ENCODE measurements around the gene MYO7A.

The MYO7A gene

DNA sequence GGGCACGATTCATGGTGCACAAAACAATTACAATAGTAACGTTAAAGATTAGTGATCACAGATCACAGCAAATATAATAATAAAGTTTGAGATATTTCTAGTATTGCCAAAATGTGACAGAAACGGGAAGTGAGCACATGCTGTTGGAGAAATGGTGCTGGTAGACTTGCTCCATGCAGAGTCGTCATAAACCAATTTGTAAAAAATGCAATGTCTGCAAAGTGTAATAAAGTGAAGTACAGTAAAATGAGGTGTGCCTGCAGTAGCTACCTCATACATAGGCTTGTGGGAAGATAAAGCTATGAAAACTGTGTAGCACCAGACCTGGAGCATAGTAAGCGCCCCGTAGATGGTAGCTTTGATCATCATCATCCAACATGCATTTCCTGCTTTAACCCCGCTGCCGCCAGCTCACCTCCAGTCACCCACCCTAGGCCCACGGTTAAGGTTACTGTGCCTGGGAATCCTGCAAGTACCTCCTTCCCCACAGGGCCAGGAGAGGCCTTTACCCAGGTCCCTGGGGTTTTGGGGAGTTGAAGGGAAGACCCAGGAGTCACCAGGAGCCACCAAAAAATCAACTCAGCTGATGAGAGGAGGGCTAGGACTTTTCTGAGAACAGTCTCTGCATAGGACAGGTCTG is 59.2 kb downstream of the MYO7A start:
- DNase-seq (ENCODE audit: low read depth): no peak

DNA sequence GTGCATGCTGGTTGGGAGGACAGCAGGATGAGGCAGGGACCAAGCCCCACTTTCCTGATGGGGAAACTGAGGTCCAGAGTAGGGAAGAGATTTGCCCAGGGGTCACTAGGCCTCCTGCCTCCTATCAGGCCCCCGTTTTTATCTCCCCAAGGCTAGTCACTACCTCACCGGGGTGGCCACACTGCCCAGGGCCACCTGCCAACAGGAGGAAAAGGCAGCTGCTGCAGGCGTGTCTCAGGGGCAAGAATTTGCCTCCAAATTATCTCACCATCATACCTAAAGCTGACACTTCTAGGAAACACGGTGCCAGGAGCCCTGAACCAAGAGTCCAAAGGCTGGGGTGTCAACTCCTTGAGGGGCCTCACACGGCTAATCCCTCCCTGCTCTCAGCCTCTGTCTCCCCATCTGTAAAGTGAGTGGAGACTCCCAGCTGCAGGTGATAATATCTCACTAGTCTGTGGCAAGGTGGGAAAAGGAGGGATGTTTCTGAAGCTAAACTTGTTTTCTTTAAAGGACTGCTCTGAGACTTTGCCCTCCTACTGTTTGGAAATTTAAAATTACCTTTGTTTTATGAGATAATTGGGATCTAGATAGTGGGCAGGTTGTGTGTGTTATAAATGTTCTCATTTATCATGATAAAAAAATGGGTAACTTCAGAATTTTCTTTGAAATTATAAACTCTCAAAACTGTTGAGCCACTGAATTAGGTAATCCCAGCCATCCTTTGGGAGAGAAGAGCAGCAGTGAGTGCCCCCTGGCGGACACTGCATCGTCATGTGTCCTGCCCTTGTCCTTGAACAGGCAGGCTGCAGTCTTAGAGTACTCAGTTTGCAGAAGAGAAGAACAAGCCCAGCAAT is 60.0 kb downstream of the MYO7A start:
- DNase-seq (ENCODE audit: low read depth): peak; percentile 48

DNA sequence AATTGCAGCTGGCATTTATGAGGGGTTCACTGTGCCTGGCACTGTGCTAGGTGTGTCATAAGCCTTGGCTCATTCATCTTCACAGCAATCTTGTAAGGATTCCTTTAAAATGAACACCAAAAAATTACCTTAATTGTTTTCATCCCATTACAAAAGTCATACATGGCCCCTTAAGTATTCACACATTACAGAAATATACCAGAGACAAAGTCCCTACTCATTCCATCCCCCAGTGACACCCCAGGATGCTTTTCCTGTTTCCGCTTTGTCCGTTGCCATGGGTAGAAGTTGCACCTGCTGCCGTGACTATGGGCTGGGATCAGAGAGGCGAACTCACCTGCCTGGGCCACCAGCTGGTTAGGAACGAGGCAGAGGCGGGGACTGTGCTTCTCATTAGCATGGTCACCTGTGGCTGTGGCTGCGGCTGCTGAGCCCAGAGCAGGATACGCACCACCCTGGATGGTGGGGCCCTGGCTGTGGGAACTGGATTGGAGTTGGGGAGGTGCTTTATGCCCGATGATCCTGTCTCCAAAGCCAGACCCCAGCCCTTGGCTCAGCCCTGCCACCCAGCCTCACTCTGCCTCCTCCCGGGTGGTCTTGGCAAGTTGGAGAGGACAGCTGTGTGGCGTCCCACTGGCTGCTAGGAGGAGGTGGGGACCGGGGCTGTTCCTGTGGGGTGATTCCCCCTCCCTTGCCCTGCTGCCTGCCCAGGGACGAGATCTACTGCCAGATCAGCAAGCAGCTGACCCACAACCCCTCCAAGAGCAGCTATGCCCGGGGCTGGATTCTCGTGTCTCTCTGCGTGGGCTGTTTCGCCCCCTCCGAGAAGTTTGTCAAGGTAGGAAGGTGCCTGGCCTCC is 60.8 kb downstream of the MYO7A start:
- no peak for DNase-seq (ENCODE audit: low read depth)

DNA sequence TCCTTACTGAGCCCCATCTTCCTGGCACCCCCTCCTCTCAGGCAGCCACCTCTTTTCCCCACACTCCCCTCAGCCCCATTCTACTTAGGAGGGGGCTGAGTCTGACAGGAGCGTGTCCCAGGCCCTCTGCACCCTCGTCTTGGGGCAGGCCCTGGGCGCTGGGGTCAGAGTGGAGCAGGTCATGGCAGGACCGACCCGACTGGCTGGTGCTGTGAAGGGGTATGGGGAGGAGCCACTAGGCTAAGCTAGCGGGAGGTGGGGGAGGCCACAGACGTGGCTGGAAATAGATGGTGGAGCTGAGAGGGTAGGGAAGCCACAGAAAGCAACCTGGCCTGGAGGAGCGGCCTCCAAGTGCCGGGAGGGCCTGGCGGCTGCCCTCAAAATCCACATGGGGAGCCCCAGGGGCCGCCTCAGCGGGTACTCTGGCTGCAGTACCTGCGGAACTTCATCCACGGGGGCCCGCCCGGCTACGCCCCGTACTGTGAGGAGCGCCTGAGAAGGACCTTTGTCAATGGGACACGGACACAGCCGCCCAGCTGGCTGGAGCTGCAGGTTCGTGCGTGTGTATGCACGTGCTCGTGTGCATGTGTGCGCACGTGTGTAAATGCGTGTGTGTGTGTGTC is 61.7 kb downstream of the MYO7A start:
- no peak for DNase-seq (ENCODE audit: low read depth)

DNA sequence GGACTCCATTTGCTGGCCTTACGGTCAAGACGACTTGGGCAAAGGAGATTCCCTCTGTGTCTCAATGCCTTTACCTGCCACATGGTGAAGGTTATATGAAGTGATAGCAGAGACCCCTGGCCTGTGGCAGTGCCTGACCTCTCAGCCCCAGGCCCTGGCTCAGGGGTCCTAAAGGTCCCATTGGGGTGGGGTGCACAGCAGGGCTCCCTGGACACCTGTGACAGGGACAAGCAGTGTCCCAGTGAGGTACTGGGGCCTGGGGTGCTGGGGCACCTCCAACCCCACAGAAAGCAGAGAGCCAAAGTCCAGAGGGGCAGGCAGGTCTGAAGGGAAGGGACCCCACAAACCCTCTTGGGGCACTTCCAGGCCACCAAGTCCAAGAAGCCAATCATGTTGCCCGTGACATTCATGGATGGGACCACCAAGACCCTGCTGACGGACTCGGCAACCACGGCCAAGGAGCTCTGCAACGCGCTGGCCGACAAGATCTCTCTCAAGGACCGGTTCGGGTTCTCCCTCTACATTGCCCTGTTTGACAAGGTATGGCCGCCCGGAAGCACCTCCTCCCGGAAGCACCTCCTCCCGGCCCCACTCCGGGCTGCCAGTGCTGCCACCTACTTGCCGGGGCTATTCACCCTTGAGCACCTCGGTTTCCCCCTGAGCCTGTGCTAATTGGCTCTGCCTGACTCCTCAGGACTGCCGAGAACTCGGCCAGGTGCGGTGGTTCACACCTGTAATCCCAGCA is 62.5 kb downstream of the MYO7A start:
- DNase-seq (ENCODE audit: low read depth): no peak

DNA sequence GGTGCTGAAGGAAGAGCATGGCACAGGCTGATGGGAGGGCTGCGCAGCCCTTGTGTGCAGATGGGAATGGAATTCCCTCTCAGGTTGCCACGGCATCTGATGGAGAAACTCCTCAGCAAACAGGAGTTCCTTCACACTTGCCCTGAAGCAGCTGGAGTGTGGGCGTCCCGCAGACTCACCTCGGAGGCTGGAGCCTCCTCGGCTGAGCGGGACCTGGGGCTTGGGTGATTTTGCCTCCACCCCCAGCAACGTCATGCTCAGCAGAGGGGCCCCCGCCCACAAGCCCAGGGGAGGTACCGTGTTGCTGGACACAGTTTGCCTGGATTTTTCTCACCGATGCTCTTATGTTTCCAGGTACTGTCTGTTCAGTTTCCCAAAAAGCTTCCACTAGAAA is 63.4 kb downstream of the MYO7A start:
- no peak for DNase-seq (ENCODE audit: low read depth)

DNA sequence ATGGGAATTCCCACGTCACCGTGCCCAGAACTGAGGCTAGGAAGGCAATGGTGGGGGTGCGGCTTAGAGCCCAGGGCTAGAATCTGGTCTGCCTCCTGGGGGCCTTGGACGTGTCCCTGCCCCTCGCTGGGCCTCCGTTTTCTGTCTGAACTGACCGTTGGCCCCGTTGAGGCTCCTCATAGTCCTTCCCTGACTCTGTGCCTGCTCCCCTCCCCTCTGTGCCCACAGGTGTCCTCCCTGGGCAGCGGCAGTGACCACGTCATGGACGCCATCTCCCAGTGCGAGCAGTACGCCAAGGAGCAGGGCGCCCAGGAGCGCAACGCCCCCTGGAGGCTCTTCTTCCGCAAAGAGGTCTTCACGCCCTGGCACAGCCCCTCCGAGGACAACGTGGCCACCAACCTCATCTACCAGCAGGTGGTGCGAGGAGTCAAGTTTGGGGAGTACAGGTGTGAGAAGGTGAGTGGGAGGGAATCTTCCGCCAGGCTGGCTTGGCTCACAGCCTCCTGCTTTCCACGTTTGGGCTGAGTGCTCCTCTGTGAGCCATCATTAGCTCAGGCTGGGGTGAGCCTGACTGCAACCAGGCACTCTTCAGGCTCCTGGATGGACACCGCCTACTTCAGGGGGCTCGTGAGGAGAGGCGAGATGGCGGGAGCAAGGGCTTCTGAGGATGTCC is 63.9 kb downstream of the MYO7A start:
- DNase-seq (ENCODE audit: low read depth): peak; percentile 9

DNA sequence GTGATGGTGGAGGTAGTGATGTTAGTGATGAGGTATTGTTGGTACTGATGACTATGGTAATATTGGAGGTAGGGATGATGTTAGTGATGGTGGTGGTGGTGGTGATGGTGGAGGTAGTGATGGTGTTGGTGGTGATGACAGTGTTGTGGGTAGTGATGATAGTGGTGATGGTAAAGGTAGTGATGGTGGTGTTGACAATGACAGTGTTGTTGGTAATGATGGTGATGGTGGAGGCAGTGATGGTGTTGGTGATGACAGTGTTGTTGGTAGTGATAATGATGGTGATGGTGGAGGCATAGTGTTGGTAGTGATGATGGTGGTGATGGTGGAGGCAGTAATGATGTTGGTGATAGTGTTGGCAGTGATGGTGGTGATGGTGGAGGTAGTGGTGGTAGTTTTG is 65.1 kb downstream of the MYO7A start:
- DNase-seq (ENCODE audit: low read depth): no peak

DNA sequence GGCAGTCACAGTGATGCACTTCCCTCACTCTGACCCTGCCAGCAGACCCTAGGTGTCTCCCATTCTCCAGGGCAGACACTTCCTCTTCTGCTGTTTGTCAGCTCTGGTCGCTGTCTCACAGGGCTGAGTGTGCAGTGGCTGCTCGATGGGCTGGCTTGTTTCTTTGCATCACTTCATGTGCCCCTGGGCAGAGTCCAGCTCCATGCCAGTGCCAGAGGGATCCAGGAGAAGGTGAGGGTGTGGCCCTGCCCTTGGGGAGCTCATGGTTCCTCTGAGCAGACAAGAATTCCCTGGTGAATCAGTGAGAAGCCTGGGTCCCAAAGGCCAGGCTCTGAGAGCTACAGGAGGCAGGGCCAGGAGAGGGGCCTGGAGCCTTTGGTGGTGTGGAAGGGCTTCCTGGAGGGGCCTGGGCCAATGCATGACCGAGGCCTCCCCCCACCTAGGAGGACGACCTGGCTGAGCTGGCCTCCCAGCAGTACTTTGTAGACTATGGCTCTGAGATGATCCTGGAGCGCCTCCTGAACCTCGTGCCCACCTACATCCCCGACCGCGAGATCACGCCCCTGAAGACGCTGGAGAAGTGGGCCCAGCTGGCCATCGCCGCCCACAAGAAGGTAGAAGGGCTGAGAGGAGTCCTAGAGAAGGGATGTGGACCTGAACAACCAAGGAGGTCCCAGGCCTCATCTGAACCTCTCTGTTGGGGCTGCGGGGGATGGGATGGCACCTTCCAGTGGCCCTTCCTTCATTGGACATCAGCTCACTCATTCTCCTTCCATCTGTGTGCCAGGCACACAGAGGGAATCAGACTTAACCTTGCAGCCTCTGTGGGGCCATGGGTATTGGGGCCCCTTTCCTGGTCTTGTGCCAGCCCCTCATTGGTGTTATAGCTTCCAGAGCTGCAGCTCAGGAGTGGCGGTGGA is 66.1 kb downstream of the MYO7A start:
- DNase-seq (ENCODE audit: low read depth): no peak

DNA sequence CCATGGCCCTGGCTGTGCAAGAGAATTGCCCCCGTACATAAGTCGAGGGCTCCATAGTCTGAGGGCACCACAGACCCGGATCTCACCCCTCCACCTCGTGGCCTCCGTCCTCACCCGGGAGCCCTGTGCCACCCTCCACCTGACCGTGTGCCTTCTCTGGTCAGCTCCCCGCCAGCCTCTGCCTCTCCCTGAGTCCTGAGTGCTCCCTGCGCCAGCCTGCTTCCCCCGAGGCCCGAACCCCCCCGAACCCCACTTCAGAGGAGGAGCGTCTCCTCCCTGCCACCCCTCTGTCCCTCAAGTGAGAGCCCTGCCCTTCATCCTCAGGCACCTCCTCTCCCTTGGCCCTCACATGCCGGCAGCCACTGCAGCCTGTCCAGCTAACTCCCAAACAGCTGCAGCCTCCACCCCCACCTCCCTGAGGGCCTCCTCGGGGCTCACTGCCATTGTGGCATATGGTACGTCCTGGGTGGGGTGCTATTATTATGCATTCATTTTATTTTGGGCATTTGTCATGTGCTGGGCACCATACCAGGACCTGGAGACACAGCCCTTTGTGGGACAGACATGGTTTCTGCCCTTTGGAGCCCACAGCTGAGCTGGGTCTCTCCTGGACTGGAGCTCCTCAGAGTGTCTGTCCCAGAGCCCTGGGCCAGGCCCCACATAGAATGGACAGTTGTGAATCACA is 67.2 kb downstream of the MYO7A start:
- no peak for DNase-seq (ENCODE audit: low read depth)

DNA sequence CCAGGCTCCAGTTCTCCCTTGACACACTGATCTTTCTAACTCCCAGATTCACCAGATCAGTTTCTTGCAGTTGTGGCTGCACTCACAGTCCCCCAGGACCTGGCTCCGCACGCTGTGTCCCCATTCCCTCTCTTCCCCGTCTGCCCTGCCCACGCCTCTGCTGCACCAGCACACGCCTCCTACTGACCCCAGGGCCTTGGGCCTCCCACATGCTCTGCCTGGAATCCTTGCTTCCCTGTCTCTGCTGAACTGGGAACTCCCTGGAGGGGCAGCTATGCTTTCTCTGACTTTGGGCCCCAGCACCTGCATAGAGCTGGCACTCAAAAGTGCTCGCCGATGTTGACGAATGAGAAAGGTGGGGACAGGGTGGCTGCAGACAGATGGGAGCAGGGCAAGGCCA is 68.9 kb downstream of the MYO7A start:
- DNase-seq (ENCODE audit: low read depth): no peak

DNA sequence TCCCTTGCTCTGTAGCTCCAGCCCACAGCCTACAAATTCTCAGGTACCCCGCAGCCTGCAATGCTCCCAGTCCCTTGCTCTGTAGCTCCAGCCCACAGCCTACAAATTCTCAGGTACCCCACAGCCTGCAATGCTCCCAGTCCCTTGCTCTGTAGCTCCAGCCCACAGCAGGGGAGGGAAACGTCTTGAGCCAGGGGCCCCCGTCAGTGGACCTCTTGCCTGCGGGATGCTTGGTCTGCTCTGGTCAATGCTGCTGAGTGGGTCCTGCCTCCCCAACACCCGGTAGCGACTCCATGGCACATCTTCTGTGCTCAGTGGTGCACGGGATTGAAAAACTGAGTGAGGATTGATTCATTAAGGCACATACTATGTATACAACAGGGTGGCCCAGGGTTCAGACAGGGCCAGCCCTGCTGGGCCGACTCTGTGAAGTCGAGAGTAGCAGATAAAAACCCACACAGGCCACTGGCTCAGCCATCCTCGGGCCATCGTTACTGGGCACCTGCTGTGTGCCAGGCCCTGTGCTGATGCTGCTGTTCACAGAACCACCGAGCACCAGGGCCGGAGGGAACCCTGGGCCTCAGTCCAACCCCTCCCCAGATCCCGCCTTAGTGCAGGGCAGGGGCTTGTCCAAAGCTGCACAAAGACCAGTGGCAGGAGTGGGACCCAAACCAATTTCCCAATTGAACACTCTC is 69.7 kb downstream of the MYO7A start:
- DNase-seq (ENCODE audit: low read depth): no peak

DNA sequence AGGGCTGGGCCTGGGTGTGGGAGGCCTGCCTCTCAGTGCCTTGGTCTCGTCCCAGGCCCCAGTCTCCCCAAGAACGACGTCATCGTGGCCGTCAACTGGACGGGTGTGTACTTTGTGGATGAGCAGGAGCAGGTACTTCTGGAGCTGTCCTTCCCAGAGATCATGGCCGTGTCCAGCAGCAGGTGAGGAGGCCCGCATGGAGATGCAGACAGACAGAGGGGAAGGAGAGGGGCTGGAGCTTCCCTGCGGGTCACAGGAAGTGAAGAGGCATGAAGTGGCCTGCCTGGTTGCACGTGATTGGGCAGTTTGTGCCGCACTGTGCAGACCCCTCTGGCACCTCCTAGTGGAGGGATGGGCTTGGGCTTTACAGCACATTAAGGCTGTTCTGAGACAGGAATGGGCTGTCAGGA is 70.4 kb downstream of the MYO7A start:
- no peak for DNase-seq (ENCODE audit: low read depth)

DNA sequence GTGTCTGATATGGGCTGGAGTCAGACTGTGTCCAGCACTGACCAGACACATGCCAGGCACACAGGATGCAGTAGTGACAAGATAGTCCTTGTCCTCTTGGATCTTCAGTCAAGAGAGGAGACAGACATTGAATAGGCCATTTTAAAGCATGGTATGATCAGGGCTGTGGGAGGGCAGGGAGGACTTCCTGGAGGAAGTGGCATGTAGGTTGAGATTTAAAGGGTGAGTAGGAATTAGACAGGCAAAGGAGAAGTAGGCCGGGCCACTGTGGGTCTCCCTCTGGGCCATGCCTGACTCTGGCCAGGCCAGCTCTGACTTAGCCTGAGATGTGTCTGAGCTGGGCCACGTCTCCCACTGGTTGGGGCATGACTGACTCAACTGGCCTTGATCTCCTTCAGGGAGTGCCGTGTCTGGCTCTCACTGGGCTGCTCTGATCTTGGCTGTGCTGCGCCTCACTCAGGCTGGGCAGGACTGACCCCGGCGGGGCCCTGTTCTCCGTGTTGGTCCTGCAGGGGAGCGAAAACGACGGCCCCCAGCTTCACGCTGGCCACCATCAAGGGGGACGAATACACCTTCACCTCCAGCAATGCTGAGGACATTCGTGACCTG is 71.2 kb downstream of the MYO7A start:
- no peak for DNase-seq (ENCODE audit: low read depth)

DNA sequence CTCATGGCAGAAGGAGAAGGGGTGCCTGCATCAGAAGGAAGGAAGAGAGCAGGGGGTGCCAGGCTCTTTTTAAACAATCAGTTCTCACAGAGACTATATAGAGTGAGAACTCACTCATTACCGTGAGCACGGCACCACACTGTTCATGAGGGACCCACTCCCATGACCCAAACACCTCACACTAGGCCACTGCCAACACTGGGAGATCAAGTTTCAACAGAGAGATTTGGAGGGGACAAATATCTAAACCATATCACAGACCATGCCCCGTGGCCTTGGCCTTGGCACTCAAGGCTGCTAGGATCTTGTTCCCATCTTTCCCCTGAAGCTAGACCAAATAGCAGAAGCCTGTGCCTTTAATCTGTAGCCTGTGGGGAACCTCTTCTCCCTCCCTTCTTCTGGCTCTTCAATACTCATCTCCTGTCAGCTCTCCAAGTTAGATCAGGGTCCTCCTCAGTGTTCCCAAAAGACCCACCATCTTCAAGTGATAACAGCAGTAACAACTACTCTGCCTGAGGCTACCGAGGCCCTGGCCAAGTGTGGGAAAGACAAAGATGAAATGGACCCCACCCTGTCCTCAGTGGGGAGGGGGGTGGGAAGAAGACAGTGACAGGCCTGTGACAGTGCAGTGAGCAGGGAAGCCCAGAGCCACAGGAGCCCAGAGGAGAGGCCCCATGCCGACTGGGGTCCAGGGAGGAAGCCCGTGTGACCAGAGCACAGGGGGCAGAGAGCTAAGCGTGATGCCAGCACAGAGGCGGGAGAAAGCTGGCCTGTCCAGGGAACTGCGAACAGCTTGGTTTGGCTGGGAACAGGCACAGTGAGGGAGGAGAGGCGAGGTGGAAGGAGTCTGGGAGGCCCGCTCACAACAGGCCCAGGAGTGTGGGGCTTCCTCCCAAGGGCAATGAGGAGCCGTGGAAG is 72.6 kb downstream of the MYO7A start:
- no peak for DNase-seq (ENCODE audit: low read depth)

DNA sequence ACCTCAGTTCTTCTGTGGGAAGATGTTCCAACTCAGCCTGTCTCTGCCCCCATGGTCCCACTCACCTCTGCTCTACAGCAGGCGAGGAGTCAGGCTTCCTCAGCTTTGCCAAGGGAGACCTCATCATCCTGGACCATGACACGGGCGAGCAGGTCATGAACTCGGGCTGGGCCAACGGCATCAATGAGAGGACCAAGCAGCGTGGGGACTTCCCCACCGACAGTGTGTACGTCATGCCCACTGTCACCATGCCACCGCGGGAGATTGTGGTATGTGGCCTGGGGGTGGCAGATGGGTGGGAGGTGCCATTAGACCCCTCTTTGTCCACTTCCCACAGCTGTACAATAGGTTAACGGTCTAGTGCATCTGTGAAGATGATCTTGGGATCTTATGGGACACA is 73.3 kb downstream of the MYO7A start:
- no peak for DNase-seq (ENCODE audit: low read depth)

Data from stimulated activated CD8-positive, alpha-beta memory T cell treated with anti-CD3 and anti-CD28 coated beads, Interleukin-7, amount 100 ng/mL, for 24 hours (primary cell).